Trophoblast cell (in vitro differentiated cells and primary cell): ENCODE measurements around the gene RIN1.

Experiments used
- DNase-seq, 2 donors: peaks; one replicate each; pipeline ENCODE4 v3.0.0-alpha.2; 2016
- H2AFZ ChIP-seq: 2 replicates; pipeline ENCODE4 v1.6.1; 2013; ENCODE audit warnings: low read length, moderate library complexity, mild to moderate bottlenecking; ENCODE audit not compliant: insufficient read depth, poor library complexity
- H2AK5ac ChIP-seq: 2 replicates; pipeline ENCODE4 v1.6.1; 2013; ENCODE audit warnings: mild to moderate bottlenecking, low read length
- H2BK120ac ChIP-seq: 2 replicates; pipeline ENCODE4 v1.6.1; 2013; ENCODE audit warnings: low read length, mild to moderate bottlenecking, moderate library complexity; ENCODE audit not compliant: insufficient read depth, poor library complexity
- H2BK12ac ChIP-seq: 2 replicates; pipeline ENCODE4 v1.6.1; 2013; ENCODE audit warnings: mild to moderate bottlenecking, low read length, moderate library complexity
- H2BK5ac ChIP-seq: 2 replicates; pipeline ENCODE4 v1.6.1; 2013; ENCODE audit warnings: low read length, low read depth, moderate library complexity, mild to moderate bottlenecking; ENCODE audit not compliant: poor library complexity
- H3K14ac ChIP-seq: 2 replicates; pipeline ENCODE4 v1.6.1; 2013; ENCODE audit warnings: mild to moderate bottlenecking, low read length
- H3K18ac ChIP-seq: 2 replicates; pipeline ENCODE4 v1.6.1; 2013; ENCODE audit warnings: mild to moderate bottlenecking, low read length
- H3K23ac ChIP-seq: 2 replicates; pipeline ENCODE4 v1.6.1; 2013; ENCODE audit warnings: low read length
- H3K27ac ChIP-seq: 2 replicates; pipeline ENCODE4 v1.5.1; 2013; ENCODE audit warnings: low read depth, mild to moderate bottlenecking, inconsistent platforms, low read length, moderate library complexity
- H3K27me3 ChIP-seq: 2 replicates; pipeline ENCODE4 v1.6.1; 2013; ENCODE audit warnings: inconsistent platforms, mild to moderate bottlenecking, low read length, moderate library complexity; ENCODE audit not compliant: insufficient read depth
- H3K36me3 ChIP-seq, 2 experiments: 1 replicate in 1 of 2; 2 replicates in 1 of 2; pipeline ENCODE4 v1.6.1; 2013; ENCODE audit warnings: low read length in 2 of 2, mild to moderate bottlenecking in 2 of 2, moderate library complexity in 1 of 2; ENCODE audit not compliant: insufficient read depth in 2 of 2, control insufficient read depth in 1 of 2
- H3K4ac ChIP-seq: 2 replicates; pipeline ENCODE4 v1.6.1; 2013; ENCODE audit warnings: low read depth, mild to moderate bottlenecking, low read length, moderate library complexity
- H3K4me1 ChIP-seq, 2 experiments: 1 replicate in 1 of 2; 2 replicates in 1 of 2; pipeline ENCODE4 v1.6.1; 2013; ENCODE audit warnings: low read length in 2 of 2, mild to moderate bottlenecking in 2 of 2, moderate library complexity in 1 of 2; ENCODE audit not compliant: insufficient read depth in 2 of 2, control insufficient read depth in 1 of 2
- H3K4me2 ChIP-seq: 2 replicates; pipeline ENCODE4 v1.6.1; 2013; ENCODE audit warnings: inconsistent platforms, mild to moderate bottlenecking, low read length, moderate library complexity
- H3K4me3 ChIP-seq: 2 replicates; pipeline ENCODE4 v1.5.1; 2013; ENCODE audit warnings: mild to moderate bottlenecking, low read depth, low read length, inconsistent platforms
- H3K79me1 ChIP-seq: one replicate; pipeline ENCODE4 v1.6.1; 2013; ENCODE audit warnings: low read length
- H3K79me2 ChIP-seq: 2 replicates; pipeline ENCODE4 v1.6.1; 2013; ENCODE audit warnings: low read length, mild to moderate bottlenecking; ENCODE audit not compliant: control insufficient read depth, insufficient read depth, poor library complexity
- H3K9ac ChIP-seq: 2 replicates; pipeline ENCODE4 v1.6.1; 2013; ENCODE audit warnings: mild to moderate bottlenecking, low read length
- H3K9me3 ChIP-seq: 2 replicates; pipeline ENCODE4 v1.6.1; 2013; ENCODE audit warnings: low read depth, mild to moderate bottlenecking, control low read depth, inconsistent platforms, low read length; ENCODE audit not compliant: insufficient read depth
- H4K12ac ChIP-seq: 2 replicates; pipeline ENCODE4 v1.6.1; 2013; ENCODE audit warnings: low read depth, mild to moderate bottlenecking, low read length, moderate library complexity
- H4K8ac ChIP-seq: 2 replicates; pipeline ENCODE4 v1.6.1; 2013; ENCODE audit warnings: low read depth, mild to moderate bottlenecking, low read length, moderate library complexity
- H4K91ac ChIP-seq: one replicate; pipeline ENCODE4 v1.6.1; 2013; ENCODE audit warnings: low read depth, mild to moderate bottlenecking, low read length, moderate library complexity
- whole genome bisulfite sequencing: extraction: QIAGEN DNeasy Blood & Tissue Kit; methylation state at CpG from one replicate; pipeline ENCODE4 v1.1.7; 2013; ENCODE audit warnings: missing lambda C conversion rate; ENCODE audit not compliant: insufficient read length, insufficient coverage; ENCODE audit errors: extremely low coverage; 5-methylcytosine and 5-hydroxymethylcytosine counted together

The RIN1 gene

DNA sequence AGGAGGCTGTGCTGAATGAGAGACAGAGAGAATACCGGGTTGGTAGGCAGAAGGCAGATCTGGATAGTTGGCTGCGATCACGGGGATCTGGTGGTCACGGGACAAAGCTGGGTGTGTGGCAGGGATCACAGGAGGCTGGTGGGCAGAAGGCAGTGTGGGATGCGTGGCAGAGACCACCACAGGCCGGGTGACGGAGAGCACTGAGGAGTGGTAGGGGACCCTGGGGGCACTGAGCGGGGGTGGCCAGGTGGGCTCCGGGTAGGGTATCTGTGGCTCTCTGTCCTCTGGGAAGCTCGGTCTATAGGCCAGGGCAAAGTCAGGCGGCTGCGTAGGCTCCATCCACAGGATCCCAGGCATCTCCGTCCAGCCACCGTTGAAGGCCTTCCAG is 20.7 kb downstream of the RIN1 start:
- Histone ChIP-seq H2AFZ (no peak overlapping the region), H2BK12ac (no peak overlapping the region), H3K4ac (no peak overlapping the region), H3K4me3 (no peak overlapping the region), H3K9ac (no peak overlapping the region), H3K27me3 (no peaks in the 10 kb centered on the region), H3K36me3 (no peaks in the 10 kb centered on the region), H3K23ac (no peak overlapping the region), H3K14ac (no peak overlapping the region), H3K79me1 (peaks cover 30% of the 10 kb centered on the region), H3K18ac (no peak overlapping the region), H3K79me2 (no peaks in the 10 kb centered on the region), H3K4me2 (no peak overlapping the region), H3K9me3 (peaks cover 7% of the 10 kb centered on the region), H2BK5ac (no peak overlapping the region), H2BK120ac (no peak overlapping the region), H4K91ac (no peak overlapping the region), H4K8ac (no peak overlapping the region), H2AK5ac (peak overlapping the region; percentile 73), H4K12ac (no peak overlapping the region), H3K4me1 (peaks cover 40 to 47% of the 10 kb centered on the region in 2 experiments), H3K27ac (no peak overlapping the region)
- no CpG with 5 or more reads among the region's 14 CpGs for WGBS
- DNase-seq, result no peak

GRCh38 chr11:66314561-66315497 is 21.4 kb downstream of the RIN1 start:
- WGBS, result no CpG with 5 or more reads among the region's 17 CpGs
- H2BK120ac ChIP-seq, result no peak overlapping the region
- H3K79me1 ChIP-seq, result peaks cover 30% of the 10 kb centered on the region
- no peak overlapping the region for H4K12ac ChIP-seq
- DNase-seq, result no peak
- H3K27ac ChIP-seq, result no peak overlapping the region
- no peak overlapping the region for H2BK5ac ChIP-seq
- H2AK5ac ChIP-seq, result peak overlapping the region; percentile 50
- H3K79me2 ChIP-seq, result no peaks in the 10 kb centered on the region
- H3K27me3 ChIP-seq, result no peaks in the 10 kb centered on the region
- no peak overlapping the region for H3K9ac ChIP-seq
- H4K91ac ChIP-seq, result peak overlapping the region; percentile 20
- peaks cover 7% of the 10 kb centered on the region for H3K9me3 ChIP-seq
- H3K4ac ChIP-seq, result no peak overlapping the region
- H3K4me1 ChIP-seq, result peaks cover 43 to 47% of the 10 kb centered on the region in 2 experiments
- no peak overlapping the region for H3K23ac ChIP-seq
- H2AFZ ChIP-seq, result no peak overlapping the region
- H2BK12ac ChIP-seq, result peak overlapping the region; percentile 14
- no peak overlapping the region for H3K4me2 ChIP-seq
- H4K8ac ChIP-seq, result no peak overlapping the region
- H3K4me3 ChIP-seq, result no peak overlapping the region
- peak overlapping the region; percentile 3 for H3K18ac ChIP-seq
- no peaks in the 10 kb centered on the region for H3K36me3 ChIP-seq
- no peak overlapping the region for H3K14ac ChIP-seq

DNA sequence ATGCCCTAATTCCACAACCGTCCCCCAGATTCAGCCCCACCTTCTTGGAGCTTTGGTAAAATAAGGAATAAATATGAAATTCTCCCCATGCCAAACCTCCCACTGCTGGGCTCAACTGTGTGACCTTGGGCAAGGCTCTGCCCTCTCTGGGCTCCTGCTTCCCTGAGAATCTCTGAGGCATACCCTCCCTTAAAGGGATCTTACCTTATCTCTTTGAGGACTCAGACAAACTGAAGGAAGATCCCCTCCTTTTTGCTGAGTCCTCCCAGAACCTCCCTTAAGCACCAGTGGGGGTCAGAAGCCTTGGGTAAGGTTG is 22.1 kb downstream of the RIN1 start:
- H3K4ac ChIP-seq, result no peak overlapping the region
- no peaks in the 10 kb centered on the region for H3K36me3 ChIP-seq
- H4K8ac ChIP-seq, result no peak overlapping the region
- no peak overlapping the region for H3K14ac ChIP-seq
- no peak overlapping the region for H3K9ac ChIP-seq
- peaks cover 30% of the 10 kb centered on the region for H3K79me1 ChIP-seq
- no peak overlapping the region for H4K12ac ChIP-seq
- H3K79me2 ChIP-seq, result no peaks in the 10 kb centered on the region
- peak overlapping the region; percentile 24 for H3K18ac ChIP-seq
- peak overlapping the region; percentile 88 for H3K27ac ChIP-seq
- H2AFZ ChIP-seq, result no peak overlapping the region
- peak overlapping the region; percentile 90 for H4K91ac ChIP-seq
- H3K4me1 ChIP-seq, result peaks cover 45 to 47% of the 10 kb centered on the region in 2 experiments
- DNase-seq, result no peak
- peak overlapping the region; percentile 59 for H3K4me2 ChIP-seq
- H3K27me3 ChIP-seq, result no peaks in the 10 kb centered on the region
- H2BK5ac ChIP-seq, result peak overlapping the region; percentile 63
- peaks cover 7% of the 10 kb centered on the region for H3K9me3 ChIP-seq
- H3K4me3 ChIP-seq, result no peak overlapping the region
- peak overlapping the region; percentile 14 for H2AK5ac ChIP-seq
- no peak overlapping the region for H3K23ac ChIP-seq
- H2BK120ac ChIP-seq, result peak overlapping the region; percentile 57
- H2BK12ac ChIP-seq, result peak overlapping the region; percentile 16
- no CpG with 5 or more reads among the region's 1 CpG for WGBS

DNA sequence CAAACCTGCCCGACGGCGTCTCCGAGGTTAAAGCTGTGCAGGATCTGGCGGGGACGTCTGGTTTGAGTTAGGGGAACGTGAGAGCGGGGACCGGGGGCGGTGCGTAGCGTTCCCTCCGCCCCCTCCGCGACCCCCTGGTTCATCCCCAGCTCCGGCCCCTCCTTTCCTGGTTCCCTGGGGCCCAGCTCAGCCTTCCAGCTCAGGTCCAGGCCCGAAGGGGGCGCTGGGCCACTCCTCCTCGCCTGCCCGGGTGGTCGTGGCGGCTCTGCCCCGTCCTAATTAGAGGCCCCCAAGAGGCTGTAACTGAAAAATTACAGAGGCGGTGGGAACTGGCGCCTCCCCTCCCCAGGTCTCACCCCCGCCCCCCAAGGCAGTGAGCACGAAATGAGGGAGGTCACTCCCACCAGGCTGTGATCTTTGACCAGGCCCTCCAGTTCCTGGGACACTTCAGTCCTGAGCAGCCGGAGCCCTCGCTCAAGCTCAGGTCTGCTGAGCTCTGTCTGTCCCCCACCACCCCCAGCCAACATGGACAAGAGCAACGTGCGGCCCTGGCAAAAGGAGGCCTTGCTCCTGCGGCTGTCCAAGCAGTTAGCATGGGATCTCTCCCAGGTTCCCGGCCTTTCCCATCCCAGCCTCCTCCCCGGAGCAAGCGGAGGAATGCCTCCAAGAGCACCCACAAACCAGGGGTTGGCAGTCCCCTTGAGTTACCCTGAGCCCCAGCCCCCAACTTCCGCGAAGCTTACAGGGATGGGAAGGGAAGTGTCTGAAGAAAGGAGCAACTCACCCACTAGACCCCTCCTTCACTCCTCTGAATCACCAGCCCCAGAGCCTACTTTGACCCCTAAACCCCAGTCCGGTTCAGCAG is 22.7 kb downstream of the RIN1 start:
- H2BK120ac ChIP-seq, result peak overlapping the region; percentile 57
- peak overlapping the region; percentile 66 for H2AFZ ChIP-seq
- peak overlapping the region; percentile 43 for H4K12ac ChIP-seq
- peaks cover 30% of the 10 kb centered on the region for H3K79me1 ChIP-seq
- no peak for DNase-seq
- H3K4ac ChIP-seq, result peak overlapping the region; percentile 71
- peak overlapping the region; percentile 14 for H2AK5ac ChIP-seq
- peak overlapping the region; percentile 32 for H2BK12ac ChIP-seq
- H4K91ac ChIP-seq, result peak overlapping the region; percentile 90
- H3K14ac ChIP-seq, result peak overlapping the region; percentile 54
- H3K18ac ChIP-seq, result peak overlapping the region; percentile 73
- peaks cover 41 to 46% of the 10 kb centered on the region in 2 experiments for H3K4me1 ChIP-seq
- H2BK5ac ChIP-seq, result peak overlapping the region; percentile 63
- peak overlapping the region; percentile 30 for H3K9ac ChIP-seq
- no peak overlapping the region for H3K23ac ChIP-seq
- peak overlapping the region; percentile 59 for H3K4me2 ChIP-seq
- no peaks in the 10 kb centered on the region for H3K79me2 ChIP-seq
- no peaks in the 10 kb centered on the region for H3K36me3 ChIP-seq
- no peaks in the 10 kb centered on the region for H3K27me3 ChIP-seq
- H3K27ac ChIP-seq, result peak overlapping the region; percentile 88
- H3K9me3 ChIP-seq, result peaks cover 7% of the 10 kb centered on the region
- peak overlapping the region; percentile 63 for H4K8ac ChIP-seq
- peak overlapping the region; percentile 25 for H3K4me3 ChIP-seq
- no CpG with 5 or more reads among the region's 38 CpGs for WGBS
